Activated CD8-positive, alpha-beta T cell treated with anti-CD3 and anti-CD28 coated beads for 36 hours (primary cell): ENCODE data around the gene VAC14. TPM values are rescaled to one million over a fixed set of nuclear protein-coding genes. Genes with fewer than 3 reads are reported as not detected.

Experiments
- ATAC-seq: fragments of 200-7000 bp; cut with Tn5 transposase; one replicate; pipeline ENCODE4 v1.10.0; 2021; ENCODE audit warnings: mild to moderate bottlenecking, moderate library complexity
- CTCF ChIA-PET: fragments of 350-600 bp; sonication (Branson Sonifier 250); formaldehyde crosslinking; loops from one replicate; lab custom pipeline; 2021; ENCODE audit warnings: antibody characterized with exemption; lab: Charles Lee
- POLR2A ChIA-PET: fragments of 350-600 bp; sonication (Branson Sonifier 250); formaldehyde crosslinking; loops from one replicate; lab custom pipeline; 2021; ENCODE audit warnings: antibody characterized with exemption; lab: Charles Lee
- DNase-seq: peaks from one replicate; pipeline ENCODE4 v3.0.0-alpha.2; 2020
- H3K27ac Mint-ChIP-seq: one replicate; pipeline ENCODE4 v1.8.0; 2021; ENCODE audit warnings: mild to moderate bottlenecking, mixed read lengths
- H3K27me3 Mint-ChIP-seq: one replicate; pipeline ENCODE4 v1.8.0; 2021; ENCODE audit warnings: mixed read lengths
- H3K36me3 Mint-ChIP-seq: one replicate; pipeline ENCODE4 v1.8.0; 2021; ENCODE audit warnings: low read depth, mixed read lengths
- H3K4me1 Mint-ChIP-seq: one replicate; pipeline ENCODE4 v1.8.0; 2021; ENCODE audit warnings: low read depth, mixed read lengths
- H3K4me3 Mint-ChIP-seq: one replicate; pipeline ENCODE4 v1.8.0; 2021; ENCODE audit warnings: mild to moderate bottlenecking, moderate library complexity, mixed read lengths
- H3K9me3 Mint-ChIP-seq: one replicate; pipeline ENCODE4 v1.8.0; 2021; ENCODE audit warnings: mixed read lengths
- intact Hi-C: fragments of 100-400 bp; cut with micrococcal nuclease; formaldehyde crosslinking; loops from one replicate; pipeline ENCODE4 v1.10.0; 2022
- total RNA-seq, 2 experiments: library from RNA; stranded (reverse); gene quantifications; one replicate each; pipeline ENCODE4 v1.2.3, GENCODE V29; 2021
- TF ChIP-seq, protein P1 (sequence below): fragments of 200-600 bp; IDR thresholded peaks from one replicate; pipeline ENCODE4 v1.8.0; 2022; ENCODE audit warnings: antibody characterized with exemption, mild to moderate bottlenecking

The VAC14 gene
- total RNA-seq, 2 experiments from 2014 or later = 27.6 TPM

DNA sequence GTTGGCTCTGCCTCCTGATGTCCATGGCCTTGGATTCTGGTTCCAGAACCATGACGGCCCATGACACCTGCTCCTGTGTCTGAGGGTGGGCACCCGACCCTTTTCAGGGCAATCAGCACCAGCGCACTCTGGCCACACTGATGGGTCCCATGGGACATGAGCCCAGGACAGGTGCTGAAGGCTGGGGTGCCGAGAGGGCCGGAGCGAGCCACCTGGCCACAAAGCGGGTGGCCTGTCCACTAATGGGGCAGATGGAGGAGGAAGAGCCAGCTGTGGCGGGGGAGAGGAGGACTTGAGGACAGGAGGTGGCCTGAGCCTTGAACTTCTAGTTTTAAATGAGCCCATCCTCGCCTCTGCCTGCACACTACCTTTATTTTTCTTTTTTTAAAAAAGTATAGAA, 83.9 kb downstream of the VAC14 start:
- no peaks in the 10 kb centered on the region for H3K9me3 Mint-ChIP-seq
- ATAC-seq (no peak), DNase-seq (no peak)
- TF ChIP-seq, protein P1, sequence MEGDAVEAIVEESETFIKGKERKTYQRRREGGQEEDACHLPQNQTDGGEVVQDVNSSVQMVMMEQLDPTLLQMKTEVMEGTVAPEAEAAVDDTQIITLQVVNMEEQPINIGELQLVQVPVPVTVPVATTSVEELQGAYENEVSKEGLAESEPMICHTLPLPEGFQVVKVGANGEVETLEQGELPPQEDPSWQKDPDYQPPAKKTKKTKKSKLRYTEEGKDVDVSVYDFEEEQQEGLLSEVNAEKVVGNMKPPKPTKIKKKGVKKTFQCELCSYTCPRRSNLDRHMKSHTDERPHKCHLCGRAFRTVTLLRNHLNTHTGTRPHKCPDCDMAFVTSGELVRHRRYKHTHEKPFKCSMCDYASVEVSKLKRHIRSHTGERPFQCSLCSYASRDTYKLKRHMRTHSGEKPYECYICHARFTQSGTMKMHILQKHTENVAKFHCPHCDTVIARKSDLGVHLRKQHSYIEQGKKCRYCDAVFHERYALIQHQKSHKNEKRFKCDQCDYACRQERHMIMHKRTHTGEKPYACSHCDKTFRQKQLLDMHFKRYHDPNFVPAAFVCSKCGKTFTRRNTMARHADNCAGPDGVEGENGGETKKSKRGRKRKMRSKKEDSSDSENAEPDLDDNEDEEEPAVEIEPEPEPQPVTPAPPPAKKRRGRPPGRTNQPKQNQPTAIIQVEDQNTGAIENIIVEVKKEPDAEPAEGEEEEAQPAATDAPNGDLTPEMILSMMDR = no peak
- intact Hi-C loops = no loop called here
- ChIA-PET CTCF (no interaction called here), POLR2A (no interaction called here)
- H3K27me3 Mint-ChIP-seq = no peaks in the 10 kb centered on the region
- no peak overlapping the region for H3K27ac Mint-ChIP-seq
- no peak overlapping the region for H3K4me3 Mint-ChIP-seq
- peaks cover 12% of the 10 kb centered on the region for H3K36me3 Mint-ChIP-seq
- peaks cover 4% of the 10 kb centered on the region for H3K4me1 Mint-ChIP-seq

DNA sequence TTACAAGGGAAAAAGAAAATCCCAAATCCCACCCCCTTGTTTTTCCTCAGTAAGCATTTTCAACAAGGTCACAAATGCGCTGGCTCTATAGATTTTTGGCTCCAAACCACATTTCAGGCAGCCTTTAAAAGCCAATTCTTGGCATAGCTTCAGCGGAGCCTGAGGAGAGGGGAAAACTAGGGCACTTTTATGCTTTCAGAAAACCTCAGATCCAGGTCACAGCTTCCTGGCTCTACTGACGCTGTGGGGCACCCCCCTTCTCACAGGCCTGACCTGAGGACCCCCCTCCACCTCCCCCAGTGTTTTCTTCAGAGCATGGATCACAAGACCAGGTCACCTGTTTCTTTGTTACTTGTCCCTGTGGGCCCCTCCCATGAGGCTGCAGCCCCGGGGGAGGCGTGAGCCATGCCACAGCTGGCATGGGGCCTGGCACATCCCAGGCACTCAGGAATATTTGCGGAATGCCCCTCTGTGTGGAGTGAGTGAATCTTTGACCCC, 85.0 kb downstream of the VAC14 start:
- intact Hi-C loops = no loop called here
- TF ChIP-seq, protein P1 = no peak
- H3K4me3 Mint-ChIP-seq = no peak overlapping the region
- H3K9me3 Mint-ChIP-seq = no peaks in the 10 kb centered on the region
- POLR2A ChIA-PET = no interaction called here
- ATAC-seq (no peak), DNase-seq (no peak)
- H3K27me3 Mint-ChIP-seq = no peaks in the 10 kb centered on the region
- H3K27ac Mint-ChIP-seq = no peak overlapping the region
- peaks cover 8% of the 10 kb centered on the region for H3K36me3 Mint-ChIP-seq
- peaks cover 3% of the 10 kb centered on the region for H3K4me1 Mint-ChIP-seq
- CTCF ChIA-PET = no interaction called here

DNA sequence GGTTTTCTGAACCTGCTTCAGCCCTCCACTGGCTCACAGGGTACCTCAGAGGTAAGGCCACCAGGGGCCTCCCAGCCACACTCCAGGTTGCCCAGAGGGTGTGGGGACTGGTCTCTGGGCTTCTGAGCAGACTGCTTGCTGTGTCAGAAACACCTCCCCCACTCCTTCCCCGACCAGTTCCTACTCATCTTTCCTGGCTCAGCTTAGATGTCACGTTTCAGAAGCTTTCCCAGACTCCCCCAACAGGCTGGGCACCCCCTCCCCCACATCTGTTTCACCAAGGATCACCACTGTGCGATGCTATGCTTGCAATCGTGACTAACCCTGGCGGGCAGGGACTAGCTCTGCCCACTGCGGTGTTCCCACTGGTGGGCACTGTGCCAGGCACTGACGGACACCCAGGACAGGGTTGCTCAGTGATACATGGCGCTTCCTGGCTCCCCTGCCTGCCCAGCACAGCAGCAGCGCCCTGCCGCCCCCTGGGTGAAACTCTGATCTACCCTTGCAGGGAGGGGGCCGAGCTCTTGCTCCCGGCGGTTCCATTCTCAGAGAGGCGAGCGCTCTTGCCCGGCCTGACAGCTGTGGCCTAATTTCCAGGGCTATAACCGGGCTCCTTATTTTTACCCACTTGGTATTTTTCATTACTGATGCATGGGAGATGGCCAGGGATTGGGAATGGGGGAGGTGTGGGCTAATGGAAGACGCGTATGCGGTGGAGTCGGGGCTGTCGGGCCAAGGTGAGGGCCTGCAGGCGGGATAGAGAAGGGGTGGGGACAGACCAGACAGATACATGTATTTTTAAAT, 85.7 kb downstream of the VAC14 start:
- Mint-ChIP-seq H3K4me3 (no peak overlapping the region), H3K27me3 (no peaks in the 10 kb centered on the region), H3K4me1 (peaks cover 2% of the 10 kb centered on the region), H3K9me3 (no peaks in the 10 kb centered on the region), H3K36me3 (peaks cover 2% of the 10 kb centered on the region), H3K27ac (no peak overlapping the region)
- POLR2A ChIA-PET = no interaction called here
- TF ChIP-seq, protein P1 = no peak
- intact Hi-C loops = no loop called here
- CTCF ChIA-PET = no interaction called here
- DNase-seq (no peak), ATAC-seq (no peak)

DNA sequence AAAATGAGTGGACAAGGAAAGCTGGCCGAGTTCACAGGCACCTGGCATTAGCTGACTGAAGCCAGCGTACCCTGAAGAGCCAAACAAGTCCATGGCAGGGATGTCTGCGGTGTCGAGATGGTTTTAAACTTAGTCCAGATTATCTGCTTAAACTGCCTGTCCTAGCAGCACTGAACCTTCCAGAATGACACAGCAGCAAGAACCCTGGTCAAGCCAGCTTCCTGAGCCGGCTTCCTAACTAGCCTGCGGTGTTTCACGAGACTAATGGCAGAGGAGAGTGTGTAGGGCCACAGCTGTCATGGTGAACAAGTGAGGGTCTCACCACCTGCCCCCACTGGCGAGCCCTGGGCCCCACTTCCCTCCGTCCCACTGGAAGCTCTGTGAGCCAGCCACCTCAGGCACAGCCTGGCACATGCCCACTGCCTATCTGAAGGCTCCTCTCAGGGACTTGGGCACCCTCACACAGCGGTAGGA, 86.3 kb downstream of the VAC14 start:
- no peak overlapping the region for H3K27ac Mint-ChIP-seq
- H3K4me3 Mint-ChIP-seq = no peak overlapping the region
- H3K27me3 Mint-ChIP-seq = no peaks in the 10 kb centered on the region
- peaks cover 6% of the 10 kb centered on the region for H3K4me1 Mint-ChIP-seq
- ChIA-PET CTCF (no interaction called here), POLR2A (no interaction called here)
- DNase-seq (no peak), ATAC-seq (no peak)
- intact Hi-C loops = no loop called here
- TF ChIP-seq, protein P1 = no peak
- no peaks in the 10 kb centered on the region for H3K36me3 Mint-ChIP-seq
- no peaks in the 10 kb centered on the region for H3K9me3 Mint-ChIP-seq

DNA sequence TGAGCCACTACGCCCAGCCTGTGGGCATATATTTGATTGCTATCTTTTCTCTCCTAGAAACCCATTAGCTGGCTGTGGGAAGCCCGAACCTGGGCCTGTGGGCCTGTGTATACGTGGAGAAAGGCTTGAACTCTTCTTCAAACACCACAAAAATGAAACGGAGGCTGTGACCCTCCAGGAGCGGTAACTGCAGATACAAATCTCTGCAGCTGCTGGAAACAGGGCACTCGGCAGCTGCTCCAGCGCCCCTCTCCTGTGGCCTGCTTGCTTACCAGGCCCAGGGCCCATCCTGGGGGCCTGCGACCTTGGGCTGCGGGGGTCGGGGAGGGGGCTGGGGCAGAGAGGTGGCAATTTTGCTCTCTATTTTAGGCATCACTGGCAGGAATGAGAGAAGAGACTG, 87.1 kb downstream of the VAC14 start:
- Mint-ChIP-seq H3K9me3 (no peaks in the 10 kb centered on the region), H3K27ac (no peak overlapping the region), H3K4me3 (no peak overlapping the region), H3K27me3 (no peaks in the 10 kb centered on the region), H3K4me1 (peaks cover 6% of the 10 kb centered on the region), H3K36me3 (no peaks in the 10 kb centered on the region)
- POLR2A ChIA-PET = no interaction called here
- intact Hi-C loops = no loop called here
- CTCF ChIA-PET = interaction anchor here (1.4 kb wide), 1 partner anchor 58 kb away, joined by 3 read pairs; no protein-coding TSS in a partner anchor
- ATAC-seq (no peak), DNase-seq (no peak)
- TF ChIP-seq, protein P1 = no peak
